Upper lobe of left lung (tissue), 4 donors: ENCODE data around the gene CELF5.

Experiments used
- CTCF ChIP-seq, 6 experiments: fragments of 450-650 bp in 4 of 6; fragments of 200-600 bp in 2 of 6; sonication (generic) in 2 of 6; IDR thresholded peaks; one replicate each; pipeline ENCODE4 v1.5.1; 2016 to 2019; ENCODE audit warnings: antibody characterized with exemption in 6 of 6
- EP300 ChIP-seq, 4 donors: sonication (generic); formaldehyde crosslinking; IDR thresholded peaks; one replicate each; pipeline ENCODE4 v1.5.1; 2017; ENCODE audit warnings: antibody characterized with exemption in 4 of 4, control low read depth in 2 of 4
- POLR2A ChIP-seq, 4 donors: fragments of 450-650 bp; IDR thresholded peaks; one replicate each; pipeline ENCODE4 v1.5.1; 2016 to 2017; ENCODE audit warnings: antibody characterized with exemption in 4 of 4, mild to moderate bottlenecking in 2 of 4

GRCh38 chr19:3231288-3231687 is 6.8 kb downstream of the CELF5 start:
- TF ChIP-seq CTCF (IDR thresholded peaks at IDR 0.05) (no peak), EP300 (IDR thresholded peaks at IDR 0.05) (no peak), POLR2A (IDR thresholded peaks at IDR 0.05) (no peak)
